Panc1 (cell line): ENCODE data around the gene KRT78. TPM values are rescaled to one million over a fixed set of nuclear protein-coding genes. Genes with fewer than 3 reads are reported as not detected.
A peak's percentile ranks its signal among the peaks of the same experiment; 100 is the strongest.

ENCODE experiments used
- ATAC-seq: fragments of 200-7000 bp; cut with Tn5 transposase; 2 replicates; pipeline ENCODE4 v1.9.1; 2020; ENCODE audit warnings: mild to moderate bottlenecking, moderate library complexity
- BruUV-seq: library from RNA; stranded (reverse); fragments of 400-500 nt; replicated peaks from 2 replicates; lab custom pipeline; 2021; lab: Mats Ljungman, UMichigan
- CTCF ChIA-PET: fragments of 300-600 bp; sonication (Branson Sonifier 250); formaldehyde crosslinking; loops from one replicate; lab custom pipeline; 2022; ENCODE audit warnings: antibody characterized with exemption; lab: Charles Lee
- POLR2A ChIA-PET: fragments of 300-600 bp; sonication (Branson Sonifier 250); formaldehyde crosslinking; loops from one replicate; lab custom pipeline; 2022; ENCODE audit warnings: antibody characterized with exemption; lab: Charles Lee
- DNase-seq: peaks from one replicate; pipeline ENCODE4 v3.0.0-alpha.2; 2010; ENCODE audit warnings: low read depth, low spot score
- H3K27ac ChIP-seq: 2 replicates; pipeline ENCODE4 v1.5.1; 2011; ENCODE audit warnings: mild to moderate bottlenecking, low read length, inconsistent platforms
- H3K27me3 ChIP-seq: fragments of 200-500 bp; sonication (Bioruptor generic); 2 replicates; pipeline ENCODE4 v1.6.0; 2014; ENCODE audit warnings: low read length, inconsistent platforms; ENCODE audit not compliant: control insufficient read depth, insufficient read depth
- H3K36me3 ChIP-seq: fragments of 200-500 bp; sonication (Bioruptor generic); 2 replicates; pipeline ENCODE4 v1.5.1; 2014; ENCODE audit warnings: inconsistent platforms, mild to moderate bottlenecking, low read length, moderate library complexity; ENCODE audit not compliant: control insufficient read depth, insufficient read depth
- H3K4me1 ChIP-seq: 2 replicates; pipeline ENCODE4 v1.5.1; 2011; ENCODE audit warnings: inconsistent platforms, mild to moderate bottlenecking, low read length, moderate library complexity; ENCODE audit not compliant: control insufficient read depth, insufficient read depth
- H3K4me3 ChIP-seq, 2 experiments: 2 replicates each; pipeline ENCODE4 v1.5.1; 2011 to 2012; ENCODE audit warnings: low read depth in 2 of 2, low read length in 2 of 2, mild to moderate bottlenecking in 2 of 2, inconsistent platforms in 1 of 2, moderate library complexity in 1 of 2
- H3K9me3 ChIP-seq: fragments of 200-500 bp; sonication (Bioruptor generic); 2 replicates; pipeline ENCODE4 v1.5.1; 2014; ENCODE audit warnings: low read depth, mild to moderate bottlenecking, inconsistent platforms, low read length, moderate library complexity; ENCODE audit not compliant: control insufficient read depth, insufficient read depth
- POLR2AphosphoS5 ChIP-seq: IDR thresholded peaks from 2 replicates; pipeline ENCODE4 v1.6.1; 2012; ENCODE audit warnings: mild to moderate bottlenecking, low read depth, low read length, moderate library complexity
- SIN3A ChIP-seq: IDR thresholded peaks from 2 replicates; pipeline ENCODE4 v1.6.1; 2012; ENCODE audit warnings: low read depth, mild to moderate bottlenecking, low read length, moderate library complexity, borderline replicate concordance; ENCODE audit not compliant: insufficient read depth
- TCF7L2 ChIP-seq: IDR thresholded peaks from 2 replicates; pipeline ENCODE4 v1.6.1; 2011; ENCODE audit warnings: mild to moderate bottlenecking, low read depth, low read length, inconsistent platforms
- in situ Hi-C: cut with HindIII; loops from 2 replicates; pipeline ENCODE4 v1.10.0; 2016; ENCODE audit warnings: low sequenced_read_pairs, low pct_unique_long_range_greater_than_20kb
- intact Hi-C: fragments of 100-400 bp; cut with micrococcal nuclease; formaldehyde crosslinking; loops from one replicate; pipeline ENCODE4 v1.10.0; 2022; ENCODE audit not compliant: unreplicated experiment
- total RNA-seq: library from RNA; stranded (reverse); gene quantifications from one replicate; pipeline ENCODE4 v1.2.1, GENCODE V29; 2021; ENCODE audit not compliant: unreplicated experiment
- TF ChIP-seq, protein P1 (sequence below), 2 experiments: IDR thresholded peaks; 2 replicates each; pipeline ENCODE4 v1.6.1; 2011 to 2012; ENCODE audit warnings: low read depth in 2 of 2, control low read depth in 1 of 2, low read length in 1 of 2, mild to moderate bottlenecking in 1 of 2, moderate library complexity in 1 of 2; ENCODE audit not compliant: insufficient read depth in 1 of 2
- TF ChIP-seq, protein P2 (sequence below): fragments of 450-650 bp; IDR thresholded peaks from 2 replicates; pipeline ENCODE4 v1.5.1; 2017; ENCODE audit warnings: mild to moderate bottlenecking

The KRT78 gene
- total RNA-seq, 1 experiment from 2014 or later: not detected

DNA sequence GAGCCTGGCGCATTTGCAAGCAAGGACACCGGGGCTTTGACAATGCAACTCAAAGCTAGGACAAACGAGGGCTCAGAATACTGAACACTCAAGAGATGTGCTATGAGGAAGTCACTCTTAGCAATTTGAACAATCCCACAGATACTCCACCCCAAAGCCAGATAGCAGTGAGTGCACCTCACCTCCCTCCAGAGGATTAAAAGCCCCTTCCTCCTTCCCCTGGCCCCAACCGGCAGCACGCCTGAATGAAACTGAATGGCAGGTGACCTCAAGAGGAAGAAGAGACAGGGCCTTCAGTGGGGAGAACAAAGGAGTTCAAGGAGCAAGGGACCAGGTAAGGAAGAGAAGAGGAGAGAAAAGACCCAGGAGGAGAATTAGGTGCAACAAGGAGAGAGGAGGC, 1.9 kb upstream of the KRT78 start:
- intact Hi-C loops: no loop called here
- no peaks in the 10 kb centered on the region for H3K4me1 ChIP-seq
- TF ChIP-seq, protein P1, sequence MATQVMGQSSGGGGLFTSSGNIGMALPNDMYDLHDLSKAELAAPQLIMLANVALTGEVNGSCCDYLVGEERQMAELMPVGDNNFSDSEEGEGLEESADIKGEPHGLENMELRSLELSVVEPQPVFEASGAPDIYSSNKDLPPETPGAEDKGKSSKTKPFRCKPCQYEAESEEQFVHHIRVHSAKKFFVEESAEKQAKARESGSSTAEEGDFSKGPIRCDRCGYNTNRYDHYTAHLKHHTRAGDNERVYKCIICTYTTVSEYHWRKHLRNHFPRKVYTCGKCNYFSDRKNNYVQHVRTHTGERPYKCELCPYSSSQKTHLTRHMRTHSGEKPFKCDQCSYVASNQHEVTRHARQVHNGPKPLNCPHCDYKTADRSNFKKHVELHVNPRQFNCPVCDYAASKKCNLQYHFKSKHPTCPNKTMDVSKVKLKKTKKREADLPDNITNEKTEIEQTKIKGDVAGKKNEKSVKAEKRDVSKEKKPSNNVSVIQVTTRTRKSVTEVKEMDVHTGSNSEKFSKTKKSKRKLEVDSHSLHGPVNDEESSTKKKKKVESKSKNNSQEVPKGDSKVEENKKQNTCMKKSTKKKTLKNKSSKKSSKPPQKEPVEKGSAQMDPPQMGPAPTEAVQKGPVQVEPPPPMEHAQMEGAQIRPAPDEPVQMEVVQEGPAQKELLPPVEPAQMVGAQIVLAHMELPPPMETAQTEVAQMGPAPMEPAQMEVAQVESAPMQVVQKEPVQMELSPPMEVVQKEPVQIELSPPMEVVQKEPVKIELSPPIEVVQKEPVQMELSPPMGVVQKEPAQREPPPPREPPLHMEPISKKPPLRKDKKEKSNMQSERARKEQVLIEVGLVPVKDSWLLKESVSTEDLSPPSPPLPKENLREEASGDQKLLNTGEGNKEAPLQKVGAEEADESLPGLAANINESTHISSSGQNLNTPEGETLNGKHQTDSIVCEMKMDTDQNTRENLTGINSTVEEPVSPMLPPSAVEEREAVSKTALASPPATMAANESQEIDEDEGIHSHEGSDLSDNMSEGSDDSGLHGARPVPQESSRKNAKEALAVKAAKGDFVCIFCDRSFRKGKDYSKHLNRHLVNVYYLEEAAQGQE (IDR thresholded peaks at IDR 0.05; ENCODE audit: insufficient read depth in 1 of 2, low read depth in 2 of 2, low read length in 1 of 2): no peak
- DNase-seq: no peak
- no peak overlapping the region for H3K4me3 ChIP-seq
- H3K36me3 ChIP-seq: no peaks in the 10 kb centered on the region
- H3K27me3 ChIP-seq: no peaks in the 10 kb centered on the region
- no peak overlapping the region for H3K27ac ChIP-seq
- in situ Hi-C loops: no loop called here
- POLR2A ChIA-PET: no interaction called here
- CTCF ChIA-PET: no interaction called here
- no TSS peak for BruUV-seq
- no peaks in the 10 kb centered on the region for H3K9me3 ChIP-seq
- no peak for ATAC-seq

DNA sequence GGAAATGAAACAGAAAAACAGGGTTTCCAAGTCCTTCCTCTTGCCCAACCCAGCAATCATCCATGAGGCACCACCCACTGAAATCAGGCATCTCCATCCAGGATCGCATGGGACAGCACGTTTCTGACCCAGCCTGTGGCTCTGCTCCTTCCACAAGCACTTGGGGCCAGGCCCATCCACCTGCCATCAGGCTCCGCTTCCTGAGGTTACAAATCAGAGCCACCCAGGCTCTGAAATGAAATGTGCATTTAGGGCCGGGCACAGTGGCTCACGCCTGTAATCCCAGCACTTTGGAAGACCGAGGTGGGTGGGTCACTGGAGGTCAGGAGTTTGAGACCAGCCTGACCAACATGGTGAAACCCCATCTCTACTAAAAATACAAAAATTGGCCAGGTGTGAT, 717 bp upstream of the KRT78 start:
- ChIA-PET POLR2A (no interaction called here), CTCF (no interaction called here)
- no TSS peak for BruUV-seq
- intact Hi-C loops (no loop called here), in situ Hi-C loops (no loop called here)
- Histone ChIP-seq H3K27ac (no peak overlapping the region), H3K9me3 (no peaks in the 10 kb centered on the region), H3K4me3 (no peak overlapping the region), H3K4me1 (no peaks in the 10 kb centered on the region), H3K27me3 (no peaks in the 10 kb centered on the region), H3K36me3 (no peaks in the 10 kb centered on the region)
- DNase-seq (no peak), ATAC-seq (no peak)
- no peak for TF ChIP-seq SIN3A

DNA sequence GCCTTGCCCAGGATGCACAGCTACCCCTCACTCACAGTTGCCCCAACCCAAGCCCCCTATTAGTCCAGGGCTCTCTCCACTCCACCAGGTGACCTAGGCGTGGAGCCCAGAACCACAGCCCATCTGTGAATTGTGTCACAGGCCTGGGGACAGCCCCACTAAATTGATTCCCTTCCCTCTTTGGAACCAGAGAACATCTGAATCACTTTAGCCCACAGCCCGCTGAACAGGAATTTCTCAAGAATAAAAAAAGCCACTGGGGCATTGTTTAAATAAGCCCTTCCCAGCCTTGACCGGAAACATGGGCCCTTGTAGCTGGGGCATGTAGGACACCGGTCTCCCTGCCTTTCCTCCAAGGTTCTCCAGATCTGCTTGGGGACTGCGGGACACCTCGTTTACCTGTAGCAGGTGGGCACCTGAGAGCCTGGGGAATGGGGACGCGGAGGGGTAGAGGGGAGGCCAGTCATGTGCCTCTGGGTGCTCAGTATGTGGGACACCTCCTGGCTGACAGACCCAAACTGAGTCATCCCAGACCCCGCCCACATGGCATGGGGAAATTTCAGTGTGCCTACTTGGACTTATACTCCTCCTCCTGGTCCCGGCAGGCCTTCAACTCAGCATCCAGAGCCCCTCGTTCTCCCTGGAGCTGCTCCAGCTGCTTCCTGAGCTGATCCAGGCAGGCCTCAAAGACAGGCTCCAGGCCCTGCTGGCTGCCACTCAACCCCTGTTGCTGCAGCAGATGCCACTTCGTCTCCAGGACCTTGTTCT, 1.3 kb downstream of the KRT78 start:
- CTCF ChIA-PET: no interaction called here
- in situ Hi-C loops: no loop called here
- no peak for DNase-seq
- no peak overlapping the region for H3K27ac ChIP-seq
- no peak overlapping the region for H3K4me3 ChIP-seq
- ATAC-seq: 0 out of 2 replicates have a peak, but pooled peaks have one; percentile 26
- POLR2A ChIA-PET: no interaction called here
- H3K36me3 ChIP-seq: no peaks in the 10 kb centered on the region
- H3K4me1 ChIP-seq: no peaks in the 10 kb centered on the region
- no TSS peak for BruUV-seq
- H3K9me3 ChIP-seq: no peaks in the 10 kb centered on the region
- TF ChIP-seq POLR2AphosphoS5 (no peak), SIN3A (no peak), TCF7L2 (no peak)
- TF ChIP-seq, protein P2, sequence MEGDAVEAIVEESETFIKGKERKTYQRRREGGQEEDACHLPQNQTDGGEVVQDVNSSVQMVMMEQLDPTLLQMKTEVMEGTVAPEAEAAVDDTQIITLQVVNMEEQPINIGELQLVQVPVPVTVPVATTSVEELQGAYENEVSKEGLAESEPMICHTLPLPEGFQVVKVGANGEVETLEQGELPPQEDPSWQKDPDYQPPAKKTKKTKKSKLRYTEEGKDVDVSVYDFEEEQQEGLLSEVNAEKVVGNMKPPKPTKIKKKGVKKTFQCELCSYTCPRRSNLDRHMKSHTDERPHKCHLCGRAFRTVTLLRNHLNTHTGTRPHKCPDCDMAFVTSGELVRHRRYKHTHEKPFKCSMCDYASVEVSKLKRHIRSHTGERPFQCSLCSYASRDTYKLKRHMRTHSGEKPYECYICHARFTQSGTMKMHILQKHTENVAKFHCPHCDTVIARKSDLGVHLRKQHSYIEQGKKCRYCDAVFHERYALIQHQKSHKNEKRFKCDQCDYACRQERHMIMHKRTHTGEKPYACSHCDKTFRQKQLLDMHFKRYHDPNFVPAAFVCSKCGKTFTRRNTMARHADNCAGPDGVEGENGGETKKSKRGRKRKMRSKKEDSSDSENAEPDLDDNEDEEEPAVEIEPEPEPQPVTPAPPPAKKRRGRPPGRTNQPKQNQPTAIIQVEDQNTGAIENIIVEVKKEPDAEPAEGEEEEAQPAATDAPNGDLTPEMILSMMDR: no peak
- TF ChIP-seq, protein P1 (IDR thresholded peaks at IDR 0.05; ENCODE audit: insufficient read depth in 1 of 2, low read depth in 2 of 2, low read length in 1 of 2): no peak
- H3K27me3 ChIP-seq: no peaks in the 10 kb centered on the region
- intact Hi-C loops: no loop called here
